Raji (cell line): Measurements from ENCODE around the gene MAP2K6.

Experiments used
- POLR2A ChIP-seq: IDR thresholded peaks from 2 replicates; pipeline ENCODE4 v1.6.1; 2011; ENCODE audit warnings: low read depth, low read length, control low read depth; ENCODE audit not compliant: insufficient read depth

Gene MAP2K6

GRCh38 chr17:69466451-69466850, 52.0 kb downstream of the MAP2K6 start:
- no peak for TF ChIP-seq POLR2A

GRCh38 chr17:69466905-69467667, 52.6 kb downstream of the MAP2K6 start:
- no peak for TF ChIP-seq POLR2A

GRCh38 chr17:69468207-69468606, 53.7 kb downstream of the MAP2K6 start:
- TF ChIP-seq POLR2A = no peak

- TF ChIP-seq POLR2A = no peak
Measured at GRCh38 chr17:69470702-69471101, 56.2 kb downstream of the MAP2K6 start.

GRCh38 chr17:69471406-69471805, 56.9 kb downstream of the MAP2K6 start:
- no peak for TF ChIP-seq POLR2A

- TF ChIP-seq POLR2A = no peak
Measured at GRCh38 chr17:69473841-69474831, 59.6 kb downstream of the MAP2K6 start.

GRCh38 chr17:69477204-69477902, 62.9 kb downstream of the MAP2K6 start:
- no peak for TF ChIP-seq POLR2A

GRCh38 chr17:69477903-69478266, 63.4 kb downstream of the MAP2K6 start:
- no peak for TF ChIP-seq POLR2A

- no peak for TF ChIP-seq POLR2A
Measured at GRCh38 chr17:69478916-69479315, 64.4 kb downstream of the MAP2K6 start.

- TF ChIP-seq POLR2A = no peak
Measured at GRCh38 chr17:69480245-69480644, 65.7 kb downstream of the MAP2K6 start.

- TF ChIP-seq POLR2A = no peak
Measured at GRCh38 chr17:69485251-69485661, 70.8 kb downstream of the MAP2K6 start.

GRCh38 chr17:69485901-69486643, 71.6 kb downstream of the MAP2K6 start:
- TF ChIP-seq POLR2A = no peak

GRCh38 chr17:69486779-69487637, 72.5 kb downstream of the MAP2K6 start:
- no peak for TF ChIP-seq POLR2A

- TF ChIP-seq POLR2A = no peak
Measured at GRCh38 chr17:69489313-69489712, 74.8 kb downstream of the MAP2K6 start.

GRCh38 chr17:69492410-69493071, 78.0 kb downstream of the MAP2K6 start:
- no peak for TF ChIP-seq POLR2A
